ENCODE results near the gene LARGE1. TPM values are rescaled to one million over a fixed set of nuclear protein-coding genes. Genes with fewer than 3 reads are reported as not detected.

Gene LARGE1
- 16.4 TPM for total RNA-seq

- DNase-seq = no peak
Measured at GRCh38 chr22:33920197-33920540, at the start of gene LARGE1. LARGE1 (minus strand) TSS chr22:33920476.

- DNase-seq = no peak
Measured at GRCh38 chr22:33969045-33969444, 48.8 kb upstream of the LARGE1 start.

GRCh38 chr22:33964121-33964520, 43.8 kb upstream of the LARGE1 start:
- DNase-seq = no peak

GRCh38 chr22:33962409-33962808, 42.1 kb upstream of the LARGE1 start:
- no peak for DNase-seq

- no peak for DNase-seq
Measured at GRCh38 chr22:33958741-33959140, 38.5 kb upstream of the LARGE1 start.

- DNase-seq = no peak
Measured at GRCh38 chr22:33957086-33957485, 36.8 kb upstream of the LARGE1 start.

- no peak for DNase-seq
Measured at GRCh38 chr22:33952776-33953175, 32.5 kb upstream of the LARGE1 start.

GRCh38 chr22:33940741-33941140, 20.5 kb upstream of the LARGE1 start:
- DNase-seq = no peak

GRCh38 chr22:33932997-33933396, 12.7 kb upstream of the LARGE1 start:
- no peak for DNase-seq

GRCh38 chr22:33931406-33931805, 11.1 kb upstream of the LARGE1 start:
- DNase-seq = no peak

- no peak for DNase-seq
Measured at GRCh38 chr22:33927752-33928151, 7.5 kb upstream of the LARGE1 start.

- DNase-seq = no peak
Measured at GRCh38 chr22:33925194-33925593, 4.9 kb upstream of the LARGE1 start.

- DNase-seq = peak; percentile 46
Measured at GRCh38 chr22:33923660-33924246, 3.5 kb upstream of the LARGE1 start.

GRCh38 chr22:33923033-33923432, 2.8 kb upstream of the LARGE1 start:
- no peak for DNase-seq

- DNase-seq = no peak
Measured at GRCh38 chr22:33922349-33922681, 2.0 kb upstream of the LARGE1 start.

- DNase-seq = peak; percentile 58
Measured at GRCh38 chr22:33921525-33922348, 1.5 kb upstream of the LARGE1 start.

GRCh38 chr22:33920927-33921524, 750 bp upstream of the LARGE1 start:
- peak; percentile 96 for DNase-seq

- no peak for DNase-seq
Measured at GRCh38 chr22:33919391-33920196, 682 bp downstream of the LARGE1 start.

- no peak for DNase-seq
Measured at GRCh38 chr22:33918676-33919365, 1.5 kb downstream of the LARGE1 start.

- DNase-seq = no peak
Measured at GRCh38 chr22:33917744-33918406, 2.4 kb downstream of the LARGE1 start.

GRCh38 chr22:33914699-33915098, 5.6 kb downstream of the LARGE1 start:
- no peak for DNase-seq

- no peak for DNase-seq
Measured at GRCh38 chr22:33914131-33914530, 6.1 kb downstream of the LARGE1 start.
